IMR-90 (cell line): ENCODE results near the gene COL5A1.

Experiments used
- BHLHE40 ChIP-seq: fragments of 150-350 bp; IDR thresholded peaks from 2 replicates; pipeline ENCODE4 v1.6.1; 2016; ENCODE audit warnings: mild to moderate bottlenecking, low read depth, low read length
- CEBPB ChIP-seq: IDR thresholded peaks from 2 replicates; pipeline ENCODE4 v1.6.1; 2012; ENCODE audit warnings: low read depth, low read length, improper control_type of control experiment
- MAZ ChIP-seq: IDR thresholded peaks from 2 replicates; pipeline ENCODE4 v1.6.1; 2012; ENCODE audit warnings: low read depth, mild to moderate bottlenecking, low read length, improper control_type of control experiment, moderate library complexity, borderline replicate concordance
- POLR2A ChIP-seq: IDR thresholded peaks from 2 replicates; pipeline ENCODE4 v1.6.1; 2012; ENCODE audit warnings: mild to moderate bottlenecking, low read depth, low read length
- RAD21 ChIP-seq: IDR thresholded peaks from 2 replicates; pipeline ENCODE4 v1.6.1; 2012; ENCODE audit warnings: low read length, improper control_type of control experiment
- RCOR1 ChIP-seq: IDR thresholded peaks from 2 replicates; pipeline ENCODE4 v1.6.1; 2012; ENCODE audit warnings: mild to moderate bottlenecking, low read length, improper control_type of control experiment; ENCODE audit not compliant: insufficient replicate concordance
- SMC3 ChIP-seq: fragments of 150-350 bp; IDR thresholded peaks from 2 replicates; pipeline ENCODE4 v1.6.1; 2016; ENCODE audit warnings: low read depth, mild to moderate bottlenecking, antibody characterized with exemption, low read length, moderate library complexity
- TF ChIP-seq, protein P1 (sequence below): conservative IDR thresholded peaks from 2 replicates; pipeline ENCODE4 v1.5.1; 2012; ENCODE audit warnings: mild to moderate bottlenecking, low read depth, low read length, improper control_type of control experiment
- TF ChIP-seq, protein P2 (sequence below): fragments of 150-350 bp; IDR thresholded peaks from 2 replicates; pipeline ENCODE4 v1.6.1; 2016; ENCODE audit warnings: low read depth, mild to moderate bottlenecking, low read length, moderate library complexity, borderline replicate concordance

DNA sequence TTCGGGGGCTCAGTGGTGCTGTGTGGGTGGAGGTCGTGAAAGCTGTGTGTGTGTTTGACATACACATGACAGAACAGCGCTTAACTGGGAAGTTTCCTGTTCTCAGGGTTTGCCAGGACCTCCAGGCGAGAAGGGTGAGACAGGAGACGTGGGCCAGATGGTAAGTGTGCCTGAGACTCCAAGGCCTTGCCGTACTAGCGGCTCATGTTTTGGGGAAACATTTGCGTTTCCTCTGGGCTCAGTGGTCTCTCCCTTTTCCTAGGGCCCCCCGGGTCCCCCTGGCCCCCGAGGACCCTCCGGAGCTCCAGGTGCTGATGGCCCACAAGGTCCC, 170.7 kb downstream of the COL5A1 start:
- TF ChIP-seq, protein P1, sequence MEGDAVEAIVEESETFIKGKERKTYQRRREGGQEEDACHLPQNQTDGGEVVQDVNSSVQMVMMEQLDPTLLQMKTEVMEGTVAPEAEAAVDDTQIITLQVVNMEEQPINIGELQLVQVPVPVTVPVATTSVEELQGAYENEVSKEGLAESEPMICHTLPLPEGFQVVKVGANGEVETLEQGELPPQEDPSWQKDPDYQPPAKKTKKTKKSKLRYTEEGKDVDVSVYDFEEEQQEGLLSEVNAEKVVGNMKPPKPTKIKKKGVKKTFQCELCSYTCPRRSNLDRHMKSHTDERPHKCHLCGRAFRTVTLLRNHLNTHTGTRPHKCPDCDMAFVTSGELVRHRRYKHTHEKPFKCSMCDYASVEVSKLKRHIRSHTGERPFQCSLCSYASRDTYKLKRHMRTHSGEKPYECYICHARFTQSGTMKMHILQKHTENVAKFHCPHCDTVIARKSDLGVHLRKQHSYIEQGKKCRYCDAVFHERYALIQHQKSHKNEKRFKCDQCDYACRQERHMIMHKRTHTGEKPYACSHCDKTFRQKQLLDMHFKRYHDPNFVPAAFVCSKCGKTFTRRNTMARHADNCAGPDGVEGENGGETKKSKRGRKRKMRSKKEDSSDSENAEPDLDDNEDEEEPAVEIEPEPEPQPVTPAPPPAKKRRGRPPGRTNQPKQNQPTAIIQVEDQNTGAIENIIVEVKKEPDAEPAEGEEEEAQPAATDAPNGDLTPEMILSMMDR = no peak
- TF ChIP-seq CEBPB (no peak), RCOR1 (no peak), BHLHE40 (no peak), POLR2A (no peak), RAD21 (no peak), SMC3 (no peak), MAZ (no peak)
- TF ChIP-seq, protein P2, sequence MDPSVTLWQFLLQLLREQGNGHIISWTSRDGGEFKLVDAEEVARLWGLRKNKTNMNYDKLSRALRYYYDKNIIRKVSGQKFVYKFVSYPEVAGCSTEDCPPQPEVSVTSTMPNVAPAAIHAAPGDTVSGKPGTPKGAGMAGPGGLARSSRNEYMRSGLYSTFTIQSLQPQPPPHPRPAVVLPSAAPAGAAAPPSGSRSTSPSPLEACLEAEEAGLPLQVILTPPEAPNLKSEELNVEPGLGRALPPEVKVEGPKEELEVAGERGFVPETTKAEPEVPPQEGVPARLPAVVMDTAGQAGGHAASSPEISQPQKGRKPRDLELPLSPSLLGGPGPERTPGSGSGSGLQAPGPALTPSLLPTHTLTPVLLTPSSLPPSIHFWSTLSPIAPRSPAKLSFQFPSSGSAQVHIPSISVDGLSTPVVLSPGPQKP = no peak
